Esophagus squamous epithelium (tissue), 5 donors: Measurements from ENCODE around the gene VIPR1. TPM values are rescaled to one million over a fixed set of nuclear protein-coding genes. Genes with fewer than 3 reads are reported as not detected.
A peak's percentile ranks its signal among the peaks of the same experiment; 100 is the strongest.

Experiments
- DNase-seq: peaks from one replicate; lab custom pipeline; 2025; lab: John Stamatoyannopoulos, UW
- H3K27ac ChIP-seq, 4 donors: fragments of 200-600 bp; sonication (generic); one replicate each; pipeline ENCODE4 v1.5.1; 2016 to 2019; ENCODE audit warnings: mild to moderate bottlenecking in 1 of 4
- H3K27me3 ChIP-seq, 4 donors: fragments of 200-600 bp; sonication (generic); 1 replicate in 3 of 4; 2 replicates in 1 of 4; pipeline versions ENCODE4 v1.5.1 to v1.6.0; 2017 to 2021; ENCODE audit warnings: antibody characterized with exemption in 1 of 4
- H3K36me3 ChIP-seq, 3 donors: fragments of 200-600 bp; sonication (generic); one replicate each; pipeline ENCODE4 v1.5.1; 2016 to 2019
- H3K4me1 ChIP-seq, 3 donors: fragments of 200-600 bp; sonication (generic); one replicate each; pipeline ENCODE4 v1.5.1; 2017 to 2019
- H3K4me3 ChIP-seq, 4 donors: fragments of 200-600 bp; sonication (generic); 1 replicate in 3 of 4; 2 replicates in 1 of 4; pipeline ENCODE4 v1.5.1; 2016 to 2019; ENCODE audit warnings: mild to moderate bottlenecking in 2 of 4, moderate library complexity in 1 of 4
- H3K9me3 ChIP-seq, 3 donors: fragments of 200-600 bp; sonication (generic); one replicate each; pipeline ENCODE4 v1.5.1; 2016 to 2019
- CTCF ChIP-seq, 6 experiments: fragments of 450-650 bp in 4 of 6; fragments of 200-600 bp in 2 of 6; sonication (generic) in 2 of 6; IDR thresholded peaks; one replicate each; pipeline ENCODE4 v1.5.1; 2016 to 2019; ENCODE audit warnings: antibody characterized with exemption in 6 of 6, mild to moderate bottlenecking in 4 of 6, moderate library complexity in 4 of 6
- POLR2A ChIP-seq, 4 donors: fragments of 450-650 bp; IDR thresholded peaks; one replicate each; pipeline ENCODE4 v1.6.1; 2017; ENCODE audit warnings: antibody characterized with exemption in 4 of 4, mild to moderate bottlenecking in 4 of 4, moderate library complexity in 3 of 4
- WGBS, 2 donors: methylation state at CpG; one replicate each; pipeline ENCODE4 v1.1.5; 2018; 5-methylcytosine and 5-hydroxymethylcytosine counted together
- intact Hi-C: fragments of 100-400 bp; cut with DNase I; formaldehyde crosslinking; loops from one replicate; pipeline ENCODE4 v1.15.0; 2022
- total RNA-seq, 4 donors: library from RNA; depleted of rRNA; stranded (reverse); fragments of >200 nt; gene quantifications; one replicate each; pipeline ENCODE4 v1.1.0, GENCODE V29; 2016
- donor health status: DM: yes; HTN: yes; CAD: no.

VIPR1 gene
- total RNA-seq, 4 donors from 2014 or later, result 3.6 to 15.4 (median 8.6) TPM

GRCh38 chr3:42520336-42520735 is 17.9 kb downstream of the VIPR1 start:
- H3K27me3 ChIP-seq, result no peaks in the 10 kb centered on the region
- no peak overlapping the region for H3K4me3 ChIP-seq
- no peak for TF ChIP-seq CTCF (IDR thresholded peaks at IDR 0.05)
- TF ChIP-seq POLR2A (IDR thresholded peaks at IDR 0.05), result no peak
- no peaks in the 10 kb centered on the region for H3K36me3 ChIP-seq
- whole genome bisulfite sequencing, 2 donors, result 34 to 46% methylated on average over 4 of the region's 4 CpGs
- peaks cover 19 to 66% (median 25%) of the 10 kb centered on the region in 3 donors for H3K4me1 ChIP-seq
- H3K27ac ChIP-seq, result peak overlapping the region in 2 of 4 donors; percentile 19 to 42
- H3K9me3 ChIP-seq, result no peaks in the 10 kb centered on the region
- DNase-seq, result no peak
- intact Hi-C loops, result no loop called here

- peak overlapping the region in 2 of 4 donors; percentile 19 to 42 for H3K27ac ChIP-seq
- no peaks in the 10 kb centered on the region for H3K27me3 ChIP-seq
- no peaks in the 10 kb centered on the region for H3K36me3 ChIP-seq
- 80% methylated on average over 1 of the region's 4 CpGs; no CpG with 5 or more reads in 1 of the 2 donors for WGBS, 2 donors
- intact Hi-C loops, result no loop called here
- no peak for DNase-seq
- H3K4me1 ChIP-seq, result peaks cover 18 to 60% (median 25%) of the 10 kb centered on the region in 3 donors
- no peak overlapping the region for H3K4me3 ChIP-seq
- TF ChIP-seq POLR2A (IDR thresholded peaks at IDR 0.05) (no peak), CTCF (IDR thresholded peaks at IDR 0.05) (no peak)
- no peaks in the 10 kb centered on the region for H3K9me3 ChIP-seq
Measured at GRCh38 chr3:42520906-42521305, 18.5 kb downstream of the VIPR1 start.

- Histone ChIP-seq H3K27me3 (no peaks in the 10 kb centered on the region), H3K4me3 (no peak overlapping the region), H3K27ac (no peak overlapping the region), H3K36me3 (no peaks in the 10 kb centered on the region), H3K4me1 (peaks cover 4 to 27% (median 10%) of the 10 kb centered on the region in 3 donors), H3K9me3 (no peaks in the 10 kb centered on the region)
- intact Hi-C loops, result no loop called here
- WGBS, 2 donors, result 93 to 95% methylated on average over 2 to 3 of the region's 3 CpGs
- no peak for TF ChIP-seq POLR2A (IDR thresholded peaks at IDR 0.05)
- no peak for DNase-seq
Measured at GRCh38 chr3:42524751-42525150, 22.3 kb downstream of the VIPR1 start.

- Histone ChIP-seq H3K4me3 (no peak overlapping the region), H3K36me3 (no peaks in the 10 kb centered on the region), H3K4me1 (peaks cover 4 to 22% (median 5%) of the 10 kb centered on the region in 3 donors), H3K27me3 (no peaks in the 10 kb centered on the region), H3K27ac (no peak overlapping the region), H3K9me3 (no peaks in the 10 kb centered on the region)
- TF ChIP-seq POLR2A (IDR thresholded peaks at IDR 0.05) (no peak), CTCF (IDR thresholded peaks at IDR 0.05) (no peak)
- no peak for DNase-seq
- intact Hi-C loops, result no loop called here
- 29 to 100% methylated on average over 1 to 4 of the region's 4 CpGs for WGBS, 2 donors
Measured at GRCh38 chr3:42525212-42525611, 22.8 kb downstream of the VIPR1 start.

- TF ChIP-seq CTCF (IDR thresholded peaks at IDR 0.05), result no peak
- Histone ChIP-seq H3K36me3 (no peaks in the 10 kb centered on the region), H3K4me3 (no peak overlapping the region), H3K4me1 (peaks cover 0 to 16% (median 4%) of the 10 kb centered on the region in 3 donors), H3K27me3 (no peaks in the 10 kb centered on the region), H3K9me3 (no peaks in the 10 kb centered on the region), H3K27ac (no peak overlapping the region)
- whole genome bisulfite sequencing, 2 donors, result 83 to 100% methylated on average over 1 to 2 of the region's 13 CpGs
- intact Hi-C loops, result no loop called here
- no peak for DNase-seq
Measured at GRCh38 chr3:42525736-42526345, 23.4 kb downstream of the VIPR1 start.
